ENCODE data around the gene CHMP4A.

The CHMP4A gene

GRCh38 chr14:24212924-24213865, at the start of gene CHMP4A:
Gene CHMP4A, minus strand, starts transcription at chr14:24213488. Its CDS starts 49 bp downstream, at chr14:24213439.
- in situ Hi-C loops (cut with MboI; ENCODE audit: low sequenced_read_pairs): no loop called here

GRCh38 chr14:24261969-24262327, 48.7 kb upstream of the CHMP4A start:
- in situ Hi-C loops (cut with MboI; ENCODE audit: low sequenced_read_pairs): no loop called here

GRCh38 chr14:24261256-24261968, 48.1 kb upstream of the CHMP4A start:
- in situ Hi-C loops (cut with MboI; ENCODE audit: low sequenced_read_pairs): no loop called here

- in situ Hi-C loops (cut with MboI; ENCODE audit: low sequenced_read_pairs): no loop called here
Measured at GRCh38 chr14:24260780-24261157, 47.5 kb upstream of the CHMP4A start.

GRCh38 chr14:24260026-24260779, 46.9 kb upstream of the CHMP4A start:
- in situ Hi-C loops (cut with MboI; ENCODE audit: low sequenced_read_pairs): no loop called here

GRCh38 chr14:24259282-24260025, 46.2 kb upstream of the CHMP4A start:
- in situ Hi-C loops (cut with MboI; ENCODE audit: low sequenced_read_pairs): no loop called here

- in situ Hi-C loops (cut with MboI; ENCODE audit: low sequenced_read_pairs): no loop called here
Measured at GRCh38 chr14:24258548-24259265, 45.4 kb upstream of the CHMP4A start.

GRCh38 chr14:24258119-24258518, 44.8 kb upstream of the CHMP4A start:
- in situ Hi-C loops (cut with MboI; ENCODE audit: low sequenced_read_pairs): no loop called here

GRCh38 chr14:24256960-24257359, 43.7 kb upstream of the CHMP4A start:
- in situ Hi-C loops (cut with MboI; ENCODE audit: low sequenced_read_pairs): no loop called here

GRCh38 chr14:24255931-24256711, 42.8 kb upstream of the CHMP4A start:
- in situ Hi-C loops (cut with MboI; ENCODE audit: low sequenced_read_pairs): no loop called here

- in situ Hi-C loops (cut with MboI; ENCODE audit: low sequenced_read_pairs): no loop called here
Measured at GRCh38 chr14:24255438-24255837, 42.1 kb upstream of the CHMP4A start.

GRCh38 chr14:24254630-24255392, 41.5 kb upstream of the CHMP4A start:
- in situ Hi-C loops (cut with MboI; ENCODE audit: low sequenced_read_pairs): no loop called here

GRCh38 chr14:24253936-24254335, 40.6 kb upstream of the CHMP4A start:
- in situ Hi-C loops (cut with MboI; ENCODE audit: low sequenced_read_pairs): no loop called here

- in situ Hi-C loops (cut with MboI; ENCODE audit: low sequenced_read_pairs): no loop called here
Measured at GRCh38 chr14:24252289-24253124, 39.2 kb upstream of the CHMP4A start.

- in situ Hi-C loops (cut with MboI; ENCODE audit: low sequenced_read_pairs): no loop called here
Measured at GRCh38 chr14:24251880-24252288, 38.6 kb upstream of the CHMP4A start.

GRCh38 chr14:24250354-24250753, 37.1 kb upstream of the CHMP4A start:
- in situ Hi-C loops (cut with MboI; ENCODE audit: low sequenced_read_pairs): no loop called here

GRCh38 chr14:24249230-24250021, 36.1 kb upstream of the CHMP4A start:
- in situ Hi-C loops (cut with MboI; ENCODE audit: low sequenced_read_pairs): no loop called here

Data from hTERT RPE-1 (cell line).